K562 (cell line): ENCODE results near the gene COA6. TPM values are rescaled to one million over a fixed set of nuclear protein-coding genes. Genes with fewer than 3 reads are reported as not detected.
A peak's percentile ranks its signal among the peaks of the same experiment; 100 is the strongest.

Source experiments
- AFF4 ChIP-seq: sonication (generic); formaldehyde crosslinking; IDR thresholded peaks from 2 replicates; pipeline ENCODE4 v1.8.0; 2023; ENCODE audit warnings: mild to moderate bottlenecking, missing genetic modification reagents
- ASH1L ChIP-seq: fragments of 450-650 bp; IDR thresholded peaks from 2 replicates; pipeline ENCODE4 v1.6.1; 2018; ENCODE audit warnings: borderline replicate concordance, mild to moderate bottlenecking, low read depth; ENCODE audit not compliant: partially characterized antibody
- BCOR ChIP-seq: fragments of 450-650 bp; IDR thresholded peaks from 2 replicates; pipeline ENCODE4 v1.6.1; 2016
- CHD1 ChIP-seq: fragments of 200-600 bp; sonication (generic); IDR thresholded peaks from one replicate; pipeline ENCODE4 v1.6.1; 2012; ENCODE audit warnings: mild to moderate bottlenecking, moderate library complexity, low read length, inconsistent platforms
- CHD2 ChIP-seq: IDR thresholded peaks from 2 replicates; pipeline ENCODE4 v1.6.1; 2011; ENCODE audit warnings: low read depth, low read length
- ETV5 ChIP-seq: sonication (generic); formaldehyde crosslinking; IDR thresholded peaks from 2 replicates; pipeline ENCODE4 v1.4.0; 2020; ENCODE audit warnings: low read depth, mild to moderate bottlenecking, missing genetic modification reagents
- NFATC3 ChIP-seq: fragments of 450-650 bp; IDR thresholded peaks from 2 replicates; pipeline ENCODE4 v1.6.1; 2017; ENCODE audit warnings: mild to moderate bottlenecking
- POLR2B ChIP-seq: fragments of 450-650 bp; IDR thresholded peaks from 2 replicates; pipeline ENCODE4 v1.6.1; 2018; ENCODE audit warnings: low read depth; ENCODE audit not compliant: partially characterized antibody
- PTRF ChIP-seq: fragments of 450-650 bp; IDR thresholded peaks from 2 replicates; pipeline ENCODE4 v1.6.1; 2016; ENCODE audit warnings: mild to moderate bottlenecking, missing genetic modification characterization, missing compliant biosample characterization
- RHOXF2B ChIP-seq: fragments of 250-450 bp; sonication (Bioruptor Pico); conservative IDR thresholded peaks from 2 replicates; pipeline ENCODE4 v1.5.1; 2021
- RREB1 ChIP-seq: fragments of 250-450 bp; sonication (Bioruptor Pico); IDR thresholded peaks from 2 replicates; pipeline ENCODE4 v1.4.0; 2020
- SLC30A9 ChIP-seq: fragments of 250-450 bp; sonication (Bioruptor Pico); IDR thresholded peaks from 2 replicates; pipeline ENCODE4 v1.8.0; 2022; ENCODE audit warnings: mild to moderate bottlenecking, moderate library complexity
- SMARCA4 ChIP-seq: fragments of 450-650 bp; IDR thresholded peaks from 2 replicates; pipeline ENCODE4 v1.6.1; 2016
- SRSF9 ChIP-seq: fragments of 200-400 bp; formaldehyde crosslinking; IDR thresholded peaks from 2 replicates; pipeline ENCODE4 v1.6.1; 2017; ENCODE audit warnings: low read depth, low read length, borderline replicate concordance
- ZBTB1 ChIP-seq: sonication (generic); formaldehyde crosslinking; IDR thresholded peaks from 2 replicates; pipeline ENCODE4 v1.8.1; 2023; ENCODE audit warnings: missing genetic modification reagents, low read depth, mild to moderate bottlenecking, borderline replicate concordance
- ZFP36 ChIP-seq: fragments of 150-350 bp; IDR thresholded peaks from 2 replicates; pipeline ENCODE4 v1.6.1; 2018; ENCODE audit warnings: low read length, low read depth; ENCODE audit not compliant: partially characterized antibody
- ZNF232 ChIP-seq: sonication (generic); formaldehyde crosslinking; IDR thresholded peaks from 2 replicates; pipeline ENCODE4 v1.8.0; 2022; ENCODE audit warnings: mild to moderate bottlenecking, missing genetic modification reagents
- polyA plus RNA-seq, 8 experiments: library from polyadenylated mRNA; depleted of rRNA in 4 of 8; stranded (reverse) in 5 of 8; unstranded in 3 of 8; fragments of >200 nt; fragmentation: Nextera tagmentation in 2 of 8; fragmentation: Illumina TruSeq in 1 of 8; extraction: Ambion mirVana in 2 of 8; extraction: Trizol in 1 of 8; gene quantifications; 2 replicates each; pipeline versions ENCODE4 v1.2.1 to v1.2.3, GENCODE V29; 2011 to 2014; ENCODE audit warnings: inconsistent platforms in 1 of 8, missing spikeins in 1 of 8
- total RNA-seq, 7 experiments: library from RNA; depleted of rRNA in 6 of 7; stranded (reverse); fragments of >200 nt in 6 of 7; fragmentation: Illumina TruSeq in 2 of 7; extraction: Trizol in 2 of 7; gene quantifications; 2 replicates each; pipeline versions ENCODE4 v1.2.1 to v1.2.3, GENCODE V29; 2011 to 2021; ENCODE audit warnings: low replicate concordance in 1 of 7

The COA6 gene
- total and polyA plus RNA-seq, 9 of the 15 experiments (the other 6 are each of a cell fraction or from before 2014, with no cell fraction given): 77.7 to 187 (median 134) TPM

DNA sequence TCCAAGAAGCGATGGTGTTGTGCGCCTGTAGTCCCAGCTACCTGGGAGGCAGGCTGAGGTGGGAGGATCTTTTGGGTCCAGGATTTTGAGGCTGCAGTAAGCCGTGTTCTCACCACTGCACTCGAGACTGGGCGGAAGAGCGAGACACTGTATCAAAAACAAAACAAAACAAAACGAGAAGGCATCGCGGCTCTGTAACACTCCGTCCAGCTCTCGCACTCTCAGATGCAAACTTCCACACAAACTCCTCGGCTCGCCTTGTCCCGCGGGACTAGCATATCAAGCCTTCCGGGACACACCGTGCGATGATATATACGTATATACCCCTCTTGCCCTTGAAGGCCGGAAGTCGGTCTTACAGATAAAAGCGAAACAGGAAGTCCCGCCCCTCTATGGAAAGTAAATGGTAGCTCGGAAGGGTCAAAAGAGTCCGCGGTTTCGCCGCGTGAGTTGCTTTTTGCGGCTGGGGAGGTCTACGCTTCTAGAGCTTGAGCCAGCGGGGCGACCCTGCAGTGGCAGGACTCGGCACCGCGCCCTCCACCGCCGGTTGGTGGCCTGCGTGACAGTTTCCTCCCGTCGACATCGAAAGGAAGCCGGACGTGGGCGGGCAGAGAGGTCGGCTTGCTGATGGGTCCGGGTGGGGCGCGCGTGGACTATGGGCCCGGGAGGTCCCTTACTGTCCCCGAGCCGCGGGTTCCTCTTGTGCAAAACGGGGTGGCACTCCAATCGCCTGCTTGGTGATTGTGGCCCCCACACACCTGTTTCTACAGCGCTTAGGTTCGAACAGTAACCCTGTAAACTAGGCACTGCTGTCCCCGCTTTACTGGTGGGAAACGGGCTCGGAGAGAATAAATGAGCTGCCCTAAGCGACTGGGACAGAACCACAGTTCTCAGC is at the start of gene COA6 (continued):
- TF ChIP-seq PTRF (tag) (no peak), CHD1 (peak; percentile 35), BCOR (peak; percentile 74), CHD2 (peak; percentile 83), SLC30A9 (CRISPR knock-in tag) (no peak), RHOXF2B (0 out of 2 replicates have a peak, but pooled peaks have one; percentile 26), SMARCA4 (peak; percentile 65), RREB1 (peak; percentile 66; the same call in 1 of the 2 replicates), ZNF232 (CRISPR knock-in tag) (peak; percentile 55), POLR2B (peak; percentile 100), ZFP36 (peak; percentile 6), ZBTB1 (CRISPR knock-in tag) (peak; percentile 64), AFF4 (peak; percentile 90; the same call in 1 of the 2 replicates), ETV5 (peak; percentile 95), NFATC3 (peak; percentile 46; the same call in 1 of the 2 replicates), SRSF9 (no peak), ASH1L (peak; percentile 68)
